Activated CD4-positive, alpha-beta T cell treated with anti-CD3 and anti-CD28 coated beads for 36 hours (primary cell): Measurements from ENCODE around the gene TMCO2. TPM values are rescaled to one million over a fixed set of nuclear protein-coding genes. Genes with fewer than 3 reads are reported as not detected.

Source experiments
- ATAC-seq: fragments of 200-7000 bp; cut with Tn5 transposase; one replicate; pipeline ENCODE4 v1.10.0; 2021; ENCODE audit warnings: mild to moderate bottlenecking, moderate library complexity
- CTCF ChIA-PET: fragments of 350-600 bp; sonication (Branson Sonifier 250); formaldehyde crosslinking; loops from one replicate; lab custom pipeline; 2021; ENCODE audit warnings: antibody characterized with exemption; lab: Charles Lee
- POLR2A ChIA-PET: fragments of 350-600 bp; sonication (Branson Sonifier 250); formaldehyde crosslinking; loops from one replicate; lab custom pipeline; 2021; ENCODE audit warnings: antibody characterized with exemption, inconsistent platforms; lab: Charles Lee
- DNase-seq: peaks from one replicate; pipeline ENCODE4 v3.0.0-alpha.2; 2020
- H3K27ac Mint-ChIP-seq: one replicate; pipeline ENCODE4 v1.8.0; 2021; ENCODE audit warnings: mixed read lengths
- H3K27me3 Mint-ChIP-seq: one replicate; pipeline ENCODE4 v1.8.0; 2021; ENCODE audit warnings: mixed read lengths
- H3K36me3 Mint-ChIP-seq: one replicate; pipeline ENCODE4 v1.8.0; 2021; ENCODE audit warnings: low read depth, mixed read lengths
- H3K4me1 Mint-ChIP-seq: one replicate; pipeline ENCODE4 v1.8.0; 2021; ENCODE audit warnings: mixed read lengths
- H3K4me3 Mint-ChIP-seq: one replicate; pipeline ENCODE4 v1.8.0; 2021; ENCODE audit warnings: mild to moderate bottlenecking, moderate library complexity, mixed read lengths
- H3K9me3 Mint-ChIP-seq: one replicate; pipeline ENCODE4 v1.8.0; 2021; ENCODE audit warnings: low read depth, mixed read lengths
- intact Hi-C, 2 experiments: fragments of 100-400 bp; cut with DNase I in 1 of 2; cut with micrococcal nuclease in 1 of 2; formaldehyde crosslinking; loops; one replicate each; pipeline versions ENCODE4 v1.14.2 to v1.15.1; 2022 to 2024; cut with DNase I, micrococcal nuclease
- total RNA-seq, 2 experiments: library from RNA; stranded (reverse); gene quantifications; one replicate each; pipeline ENCODE4 v1.2.3, GENCODE V29; 2021

TMCO2 gene
- total RNA-seq, 2 experiments from 2014 or later = not detected

DNA sequence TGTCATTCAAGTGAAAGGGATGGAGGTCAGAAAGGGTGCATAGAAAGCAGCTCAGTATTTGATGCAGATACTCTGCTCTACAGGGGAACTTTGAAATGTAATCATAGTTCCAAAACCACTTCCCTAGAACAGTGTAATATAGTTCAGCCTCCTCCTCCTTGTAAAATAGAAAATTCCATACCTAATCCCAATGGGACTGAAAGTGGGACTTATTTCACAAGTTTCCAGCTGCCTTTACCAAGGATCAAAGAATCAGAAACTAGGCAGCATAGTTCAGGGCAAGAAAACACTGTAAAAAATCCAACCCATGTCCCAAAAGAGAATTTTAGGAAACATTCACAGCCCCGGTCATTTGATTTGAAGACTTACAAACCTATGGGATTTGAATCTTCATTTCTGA is 8.1 kb upstream of the TMCO2 start:
- CTCF ChIA-PET = interaction anchor here (0.5 to 1.5 kb wide), 6 partner anchors 11 to 165 kb away, joined by 3 to 4 read pairs (median 3); no protein-coding TSS in a partner anchor
- H3K4me1 Mint-ChIP-seq = peaks cover 45% of the 10 kb centered on the region
- intact Hi-C loops = loop anchor here (2.0 to 5.0 kb wide), 5 partner anchors 15 to 143 kb away; partner anchors contain the start of genes COL9A2 (in 1 of the 2) and RLF (in 1 of the 2)
- H3K4me3 Mint-ChIP-seq = no peak overlapping the region
- peaks cover 54% of the 10 kb centered on the region for H3K36me3 Mint-ChIP-seq
- no peak for DNase-seq
- no peak overlapping the region for H3K27ac Mint-ChIP-seq
- no peaks in the 10 kb centered on the region for H3K9me3 Mint-ChIP-seq
- ATAC-seq = no peak
- no peaks in the 10 kb centered on the region for H3K27me3 Mint-ChIP-seq
- POLR2A ChIA-PET = interaction anchor here (1.0 kb wide), 1 partner anchor 18 kb away, joined by 4 read pairs; no protein-coding TSS in a partner anchor

DNA sequence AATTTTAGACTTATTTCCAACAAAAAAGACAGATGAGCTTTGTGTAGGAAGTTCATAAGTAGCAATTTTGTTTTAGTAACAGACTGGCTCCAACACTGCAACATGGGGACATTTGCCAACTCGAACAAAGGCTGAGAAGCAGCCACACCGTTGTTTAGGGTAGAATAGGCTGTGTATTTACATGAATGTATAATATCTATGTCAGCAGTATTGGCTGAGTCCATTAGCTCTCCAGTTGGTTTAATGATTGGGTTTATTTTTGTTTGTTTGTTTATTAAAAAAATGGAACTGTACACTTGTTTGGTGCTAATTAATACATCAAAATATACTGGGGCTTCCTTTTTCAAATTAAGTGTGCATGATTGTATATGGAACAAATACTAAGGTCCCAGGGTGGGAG is 7.3 kb upstream of the TMCO2 start:
- ATAC-seq (no peak), DNase-seq (no peak)
- Mint-ChIP-seq H3K27me3 (no peaks in the 10 kb centered on the region), H3K4me3 (no peak overlapping the region), H3K27ac (no peak overlapping the region), H3K36me3 (peaks cover 47% of the 10 kb centered on the region), H3K4me1 (peaks cover 52% of the 10 kb centered on the region), H3K9me3 (no peaks in the 10 kb centered on the region)
- ChIA-PET CTCF (interaction anchor here (0.6 to 2.8 kb wide), 9 partner anchors 8 to 164 kb away, joined by 3 to 10 read pairs (median 3); no protein-coding TSS in a partner anchor), POLR2A (interaction anchor here (1.0 kb wide), 1 partner anchor 17 kb away, joined by 4 read pairs; no protein-coding TSS in a partner anchor)
- intact Hi-C loops = loop anchor here (2.0 to 5.0 kb wide), 5 partner anchors 16 to 142 kb away; partner anchors contain the start of genes COL9A2 (in 1 of the 2) and RLF (in 1 of the 2)

- Mint-ChIP-seq H3K27ac (peak overlapping the region; percentile 81), H3K4me1 (peaks cover 52% of the 10 kb centered on the region), H3K27me3 (peaks cover 3% of the 10 kb centered on the region), H3K4me3 (peak overlapping the region; percentile 6), H3K9me3 (no peaks in the 10 kb centered on the region), H3K36me3 (peaks cover 38% of the 10 kb centered on the region)
- ATAC-seq = peak; percentile 62
- POLR2A ChIA-PET = interaction anchor here (0.6 to 1.4 kb wide), 9 partner anchors 17 to 256 kb away, joined by 3 to 8 read pairs (median 3); partner anchors contain the start of gene ZMPSTE24
- intact Hi-C loops = loop anchor here (1.0 to 5.0 kb wide), 7 partner anchors 15 to 159 kb away; partner anchors contain the start of genes COL9A2 (in 1 of the 2) and RLF (in 1 of the 2)
- CTCF ChIA-PET = interaction anchor here (0.6 to 2.8 kb wide), 10 partner anchors 8 to 191 kb away, joined by 3 to 10 read pairs (median 5); no protein-coding TSS in a partner anchor
- no peak for DNase-seq
These were observed 6.4 kb upstream of the TMCO2 start for GRCh38 chr1:40241362-40241761.

DNA sequence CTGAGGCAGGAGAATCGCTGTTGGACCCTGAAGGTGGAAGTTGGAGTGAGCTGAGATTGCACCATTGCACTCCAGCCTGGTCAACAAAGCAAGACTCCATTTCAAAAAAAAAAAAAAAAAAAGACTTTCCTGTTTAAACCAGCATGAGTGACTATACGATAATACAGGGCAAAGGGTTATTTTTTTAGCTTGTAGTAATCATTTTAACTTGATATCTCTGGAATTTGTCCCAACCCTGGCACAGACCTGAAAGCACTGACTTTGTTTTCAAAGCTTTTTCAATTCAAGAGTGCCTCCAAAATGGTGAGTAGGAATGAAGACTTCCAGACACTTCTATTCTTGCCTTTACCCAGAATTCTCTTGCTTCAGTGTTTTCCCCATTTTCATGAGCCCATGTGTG is 4.4 kb upstream of the TMCO2 start:
- ATAC-seq (no peak), DNase-seq (no peak)
- H3K9me3 Mint-ChIP-seq = no peaks in the 10 kb centered on the region
- peaks cover 39% of the 10 kb centered on the region for H3K4me1 Mint-ChIP-seq
- intact Hi-C loops = loop anchor here in 1 of 2 experiments (5.0 kb wide), 3 partner anchors 74 to 139 kb away; partner anchors contain the start of genes COL9A2 and RLF
- ChIA-PET POLR2A (no interaction called here), CTCF (interaction anchor here (0.9 to 1.7 kb wide), 2 partner anchors 12 to 95 kb away, joined by 3 to 5 read pairs; no protein-coding TSS in a partner anchor)
- H3K4me3 Mint-ChIP-seq = no peak overlapping the region
- H3K36me3 Mint-ChIP-seq = peaks cover 18% of the 10 kb centered on the region
- peaks cover 3% of the 10 kb centered on the region for H3K27me3 Mint-ChIP-seq
- no peak overlapping the region for H3K27ac Mint-ChIP-seq

- peak; percentile 12 for ATAC-seq
- intact Hi-C loops = loop anchor here in 1 of 2 experiments (5.0 kb wide), 3 partner anchors 73 to 138 kb away; partner anchors contain the start of genes COL9A2 and RLF
- POLR2A ChIA-PET = no interaction called here
- no peak for DNase-seq
- CTCF ChIA-PET = interaction anchor here (0.6 to 1.7 kb wide), 3 partner anchors 12 to 204 kb away, joined by 3 to 5 read pairs (median 3); no protein-coding TSS in a partner anchor
- Mint-ChIP-seq H3K27me3 (peaks cover 3% of the 10 kb centered on the region), H3K36me3 (peaks cover 9% of the 10 kb centered on the region), H3K4me1 (peaks cover 36% of the 10 kb centered on the region), H3K4me3 (no peak overlapping the region), H3K9me3 (no peaks in the 10 kb centered on the region), H3K27ac (no peak overlapping the region)
These were observed 3.5 kb upstream of the TMCO2 start for GRCh38 chr1:40244138-40244744.

DNA sequence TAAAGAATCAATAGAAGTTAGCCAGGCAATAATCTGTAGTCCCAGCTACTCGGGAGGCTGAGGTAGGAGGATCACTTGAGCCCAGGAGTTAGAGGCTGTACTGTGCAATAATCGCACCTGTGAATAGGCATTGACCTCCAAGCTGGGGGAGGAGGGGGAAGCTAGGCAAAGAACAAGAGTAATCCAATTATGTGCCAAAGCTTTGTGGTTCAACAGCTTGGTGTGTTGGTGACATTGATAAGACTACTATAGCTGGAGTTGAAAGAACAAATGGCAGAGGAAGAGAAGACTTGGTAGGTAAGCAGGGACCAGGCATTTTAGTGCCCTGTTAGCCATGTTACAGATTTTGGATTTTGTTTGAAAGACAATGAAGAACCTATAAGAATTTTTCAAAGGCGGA is 2.1 kb upstream of the TMCO2 start:
- no peaks in the 10 kb centered on the region for H3K36me3 Mint-ChIP-seq
- ChIA-PET CTCF (no interaction called here), POLR2A (no interaction called here)
- intact Hi-C loops = no loop called here
- ATAC-seq (no peak), DNase-seq (no peak)
- peaks cover 32% of the 10 kb centered on the region for H3K4me1 Mint-ChIP-seq
- H3K9me3 Mint-ChIP-seq = no peaks in the 10 kb centered on the region
- H3K27me3 Mint-ChIP-seq = peaks cover 3% of the 10 kb centered on the region
- no peak overlapping the region for H3K27ac Mint-ChIP-seq
- no peak overlapping the region for H3K4me3 Mint-ChIP-seq

DNA sequence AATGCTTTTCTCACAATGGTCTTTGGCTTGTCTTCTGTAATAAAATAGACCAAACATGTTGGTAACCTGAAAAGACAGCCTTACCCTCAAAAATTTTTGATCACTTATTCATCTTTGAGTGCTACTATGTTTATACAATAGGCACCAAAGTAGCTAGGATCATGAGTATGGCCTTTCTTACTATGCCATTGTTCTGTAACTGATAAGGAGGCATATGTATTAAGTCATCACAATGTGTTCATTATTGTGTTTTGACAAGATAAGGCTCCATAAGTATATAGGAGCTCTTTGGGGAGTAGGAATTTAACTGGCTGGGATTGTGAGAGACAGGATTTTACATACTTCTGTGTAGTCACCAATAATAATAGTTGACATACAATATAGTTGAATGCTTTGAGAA is 675 bp downstream of the TMCO2 start:
- no peak overlapping the region for H3K27ac Mint-ChIP-seq
- no peaks in the 10 kb centered on the region for H3K36me3 Mint-ChIP-seq
- ATAC-seq = no peak
- no peak for DNase-seq
- intact Hi-C loops = no loop called here
- H3K4me3 Mint-ChIP-seq = no peak overlapping the region
- POLR2A ChIA-PET = no interaction called here
- H3K9me3 Mint-ChIP-seq = no peaks in the 10 kb centered on the region
- CTCF ChIA-PET = interaction anchor here (0.6 to 1.2 kb wide), 2 partner anchors 33 to 42 kb away, joined by 3 read pairs; no protein-coding TSS in a partner anchor
- H3K4me1 Mint-ChIP-seq = peaks cover 17% of the 10 kb centered on the region
- peaks cover 3% of the 10 kb centered on the region for H3K27me3 Mint-ChIP-seq

DNA sequence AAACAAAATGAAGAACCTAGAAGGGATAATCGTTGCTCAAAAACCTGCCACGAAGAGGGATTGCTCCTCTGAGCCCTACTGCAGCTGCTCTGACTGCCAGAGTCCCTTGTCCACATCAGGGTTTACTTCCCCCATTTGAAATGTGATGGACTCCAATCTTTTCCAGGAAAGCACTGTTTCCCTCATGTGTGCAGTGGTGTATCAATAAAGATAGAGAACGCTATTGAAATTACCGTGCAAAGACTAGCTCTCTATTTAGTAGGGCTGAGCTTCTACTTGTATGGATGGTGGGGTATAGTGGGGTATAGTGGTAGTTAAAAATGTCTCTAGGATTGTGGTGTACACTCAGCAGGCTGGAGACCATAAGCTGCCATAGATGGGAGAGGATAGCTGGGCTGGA is 3.7 kb downstream of the TMCO2 start:
- no peak overlapping the region for H3K4me3 Mint-ChIP-seq
- POLR2A ChIA-PET = no interaction called here
- peaks cover 16% of the 10 kb centered on the region for H3K4me1 Mint-ChIP-seq
- intact Hi-C loops = no loop called here
- CTCF ChIA-PET = no interaction called here
- no peaks in the 10 kb centered on the region for H3K9me3 Mint-ChIP-seq
- peaks cover 6% of the 10 kb centered on the region for H3K36me3 Mint-ChIP-seq
- no peak for DNase-seq
- H3K27ac Mint-ChIP-seq = peak overlapping the region; percentile 5
- no peak for ATAC-seq
- H3K27me3 Mint-ChIP-seq = no peaks in the 10 kb centered on the region

DNA sequence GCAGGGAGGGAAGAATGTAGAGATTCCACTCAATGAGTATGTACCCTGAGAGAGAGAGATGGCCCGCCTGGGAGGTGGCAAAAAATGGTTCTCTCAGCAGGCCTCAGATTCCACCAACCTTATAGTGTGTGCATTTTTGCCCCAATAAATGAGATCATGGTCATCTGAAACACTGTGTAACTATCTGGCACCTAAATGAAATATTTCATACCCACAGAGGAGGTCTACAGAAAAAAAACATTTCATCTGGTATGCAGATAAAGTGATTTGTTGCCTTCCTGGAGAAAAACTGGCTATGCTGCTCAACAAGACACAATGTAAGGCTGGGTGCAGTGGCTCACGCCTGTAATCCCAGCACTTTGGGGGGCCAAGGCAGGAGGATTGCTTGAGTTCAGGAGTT is 4.9 kb downstream of the TMCO2 start:
- no peak overlapping the region for H3K4me3 Mint-ChIP-seq
- H3K9me3 Mint-ChIP-seq = no peaks in the 10 kb centered on the region
- intact Hi-C loops = no loop called here
- H3K36me3 Mint-ChIP-seq = peaks cover 12% of the 10 kb centered on the region
- ChIA-PET CTCF (no interaction called here), POLR2A (no interaction called here)
- ATAC-seq (no peak), DNase-seq (no peak)
- no peaks in the 10 kb centered on the region for H3K27me3 Mint-ChIP-seq
- H3K27ac Mint-ChIP-seq = no peak overlapping the region
- peaks cover 18% of the 10 kb centered on the region for H3K4me1 Mint-ChIP-seq

DNA sequence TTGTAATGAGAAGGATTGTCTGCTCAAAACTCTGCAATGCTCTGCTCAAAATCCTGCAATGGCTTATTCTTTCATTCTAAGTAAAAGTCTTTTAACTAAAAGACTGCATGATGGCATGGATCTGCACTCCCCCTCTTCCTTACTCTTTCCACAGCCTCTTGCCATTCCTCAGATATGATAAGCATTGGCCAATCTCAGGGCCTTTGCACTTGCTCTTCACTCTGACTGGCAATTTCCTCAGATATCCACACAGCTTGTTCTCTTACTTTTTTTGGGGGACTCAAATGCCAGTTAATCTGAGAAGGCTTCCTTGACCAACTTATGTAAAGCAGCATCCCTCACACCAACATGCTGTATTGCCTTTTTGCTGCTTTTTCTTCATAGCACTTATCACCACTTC is 7.5 kb downstream of the TMCO2 start:
- POLR2A ChIA-PET = no interaction called here
- DNase-seq (no peak), ATAC-seq (no peak)
- Mint-ChIP-seq H3K4me1 (peaks cover 29% of the 10 kb centered on the region), H3K9me3 (no peaks in the 10 kb centered on the region), H3K27me3 (no peaks in the 10 kb centered on the region), H3K4me3 (no peak overlapping the region), H3K27ac (no peak overlapping the region), H3K36me3 (peaks cover 23% of the 10 kb centered on the region)
- CTCF ChIA-PET = interaction anchor here (1.0 to 2.0 kb wide), 6 partner anchors 9 to 103 kb away, joined by 3 to 6 read pairs (median 4); no protein-coding TSS in a partner anchor
- intact Hi-C loops = loop anchor here (5.0 kb wide), 5 partner anchors 117 to 1063 kb away; partner anchors contain the start of genes NFYC (in 1 of the 2) and SMAP2 (in 1 of the 2)

GRCh38 chr1:40256401-40257084 is 8.8 kb downstream of the TMCO2 start:
- intact Hi-C loops = loop anchor here (1.0 to 5.0 kb wide), 10 partner anchors 15 to 1064 kb away; partner anchors contain the start of genes NFYC (in 1 of the 2), RLF (in 1 of the 2), SMAP2 (in 1 of the 2) and ZFP69B (in 1 of the 2)
- H3K36me3 Mint-ChIP-seq = peaks cover 36% of the 10 kb centered on the region
- peaks cover 37% of the 10 kb centered on the region for H3K4me1 Mint-ChIP-seq
- no peaks in the 10 kb centered on the region for H3K27me3 Mint-ChIP-seq
- ATAC-seq (no peak), DNase-seq (no peak)
- ChIA-PET POLR2A (interaction anchor here (1.5 kb wide), 1 partner anchor 16 kb away, joined by 4 read pairs; no protein-coding TSS in a partner anchor), CTCF (interaction anchor here (0.5 to 2.0 kb wide), 9 partner anchors 10 to 145 kb away, joined by 3 to 6 read pairs (median 4); no protein-coding TSS in a partner anchor)
- H3K9me3 Mint-ChIP-seq = no peaks in the 10 kb centered on the region
- peak overlapping the region; percentile 99 for H3K4me3 Mint-ChIP-seq
- H3K27ac Mint-ChIP-seq = peak overlapping the region; percentile 100
